Stimulated activated CD4-positive, alpha-beta T cell treated with anti-CD3 and anti-CD28 coated beads, TNF-alpha, amount 100 ng/mL, for 1 hour (primary cell): Measurements from ENCODE around the gene ATP6V0E1.

Experiments
- DNase-seq, 3 donors: peaks; one replicate each; pipeline ENCODE4 v3.0.0-alpha.2; 2020; ENCODE audit warnings: low read depth in 3 of 3, low spot score in 1 of 3

The ATP6V0E1 gene

DNA sequence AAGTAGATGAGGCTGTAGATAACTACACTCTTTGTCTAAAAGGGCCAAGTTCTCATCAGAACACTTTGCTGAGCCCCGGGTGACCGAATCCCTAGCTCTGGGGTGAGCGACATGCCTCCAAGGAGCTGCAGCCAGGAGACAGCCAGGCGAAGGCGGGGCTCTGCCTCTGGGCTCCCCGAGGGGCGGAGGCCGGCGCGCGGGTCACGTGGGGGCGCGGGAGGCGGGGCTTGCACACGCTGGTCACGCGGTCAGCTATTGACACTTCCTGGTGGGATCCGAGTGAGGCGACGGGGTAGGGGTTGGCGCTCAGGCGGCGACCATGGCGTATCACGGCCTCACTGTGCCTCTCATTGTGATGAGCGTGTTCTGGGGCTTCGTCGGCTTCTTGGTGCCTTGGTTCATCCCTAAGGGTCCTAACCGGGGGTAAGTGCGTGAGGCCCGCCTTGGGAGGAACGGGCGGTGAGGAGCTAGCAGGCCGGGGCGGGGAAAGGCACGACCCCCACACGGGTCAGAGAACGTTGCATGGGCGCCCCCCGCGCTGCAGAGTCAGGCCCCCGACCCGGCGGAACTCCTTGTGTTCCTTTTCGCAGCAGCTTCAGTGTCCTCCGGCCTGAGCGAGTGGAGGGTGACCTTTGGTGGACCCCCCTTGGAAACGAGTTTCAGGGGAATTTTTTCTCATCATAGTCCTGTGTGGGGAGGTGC lies at the start of gene ATP6V0E1:
TSS of gene ATP6V0E1 (plus strand) at position 230 of the 702 bp plus-strand sequence. CDS start at position 320, 90 bp downstream.
- peak; percentile 73 to 94 (median 82) for DNase-seq

- no peak for DNase-seq
Measured at GRCh38 chr5:172935096-172935495, 48.5 kb upstream of the ATP6V0E1 start.

DNA sequence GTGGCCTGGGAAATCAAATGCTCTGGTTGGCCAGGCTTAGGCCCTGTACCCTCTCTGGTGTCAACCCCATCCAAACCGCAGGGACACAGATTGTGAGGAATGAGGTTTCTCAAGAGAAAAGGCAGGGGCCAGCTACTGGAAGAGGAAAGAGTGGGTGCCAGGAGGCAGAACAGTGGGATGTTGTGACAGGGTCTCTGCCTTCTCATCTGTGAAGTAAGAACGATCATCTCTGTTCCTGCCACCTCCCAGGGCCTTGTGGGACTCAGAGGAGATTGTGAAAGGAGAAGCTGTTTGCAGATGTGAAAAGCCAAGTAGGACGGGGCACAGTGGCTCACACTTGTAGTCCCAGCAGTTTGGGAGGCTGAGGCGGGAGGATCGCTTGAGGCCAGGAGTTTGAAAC lies 47.2 kb upstream of the ATP6V0E1 start:
- no peak for DNase-seq

DNA sequence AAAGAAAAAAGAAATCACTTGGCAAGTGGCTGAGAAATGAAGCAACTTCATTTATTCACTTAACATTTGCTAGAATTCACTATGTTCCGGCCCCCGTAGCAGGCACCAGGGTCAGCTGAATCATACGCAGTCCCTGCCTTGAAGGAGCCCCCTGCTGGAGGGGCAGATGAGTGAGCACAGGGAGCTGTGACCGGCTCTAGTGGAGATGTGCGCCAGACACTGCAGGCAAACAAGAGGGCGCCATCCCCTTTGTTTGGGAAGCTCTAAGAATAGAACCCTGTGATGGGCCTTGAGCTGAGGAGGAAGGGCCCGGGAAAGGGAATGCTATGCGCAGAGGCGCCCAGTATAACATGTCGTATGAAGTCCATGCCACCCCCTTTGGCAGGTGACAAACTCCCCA lies 44.5 kb upstream of the ATP6V0E1 start:
- no peak for DNase-seq

- DNase-seq = no peak
Measured at GRCh38 chr5:172939611-172940267, 43.8 kb upstream of the ATP6V0E1 start.

- DNase-seq = no peak
Measured at GRCh38 chr5:172940268-172941066, 43.1 kb upstream of the ATP6V0E1 start.

- DNase-seq = no peak
Measured at GRCh38 chr5:172941067-172941516, 42.5 kb upstream of the ATP6V0E1 start.

DNA sequence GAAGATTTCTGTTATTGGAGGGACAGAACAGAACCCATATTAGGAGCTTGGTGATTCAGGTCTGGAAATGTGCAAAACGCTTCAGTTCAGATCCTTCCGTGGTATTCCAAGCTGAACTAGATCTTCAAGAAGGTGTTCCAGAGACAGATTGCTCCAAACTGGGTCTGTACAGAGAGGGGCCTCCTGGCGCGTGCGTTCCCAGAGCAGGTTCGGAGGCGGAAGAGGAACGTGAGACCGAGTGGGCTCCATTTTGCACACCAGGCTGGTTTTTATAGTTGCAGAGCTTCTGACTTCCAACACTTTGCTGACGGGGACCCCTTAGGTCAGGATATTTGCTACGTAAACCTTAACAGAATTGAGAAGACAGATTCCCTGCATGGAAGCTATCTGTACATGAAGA lies 41.0 kb upstream of the ATP6V0E1 start:
- DNase-seq = no peak

- DNase-seq = no peak
Measured at GRCh38 chr5:172943283-172943841, 40.2 kb upstream of the ATP6V0E1 start.

DNA sequence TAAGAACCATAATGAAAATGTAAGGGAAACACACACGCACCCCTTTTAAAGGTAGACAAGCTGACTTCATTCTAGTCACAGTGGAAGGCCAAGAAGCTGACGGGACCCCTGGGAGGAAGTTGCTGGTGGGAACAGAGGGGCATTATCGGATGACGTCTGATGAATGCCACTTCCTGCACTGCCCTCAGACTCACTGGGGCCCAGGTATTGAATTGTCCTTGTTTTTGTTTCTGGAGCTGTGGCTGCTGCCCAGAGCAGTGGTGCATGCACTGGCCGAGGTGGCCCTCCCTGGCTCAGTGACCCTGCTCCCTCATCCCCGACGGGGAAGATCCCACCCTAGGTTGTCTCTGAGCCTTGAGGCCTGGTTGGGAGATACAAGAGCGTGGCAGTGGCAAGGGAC lies 39.7 kb upstream of the ATP6V0E1 start:
- DNase-seq = no peak

DNA sequence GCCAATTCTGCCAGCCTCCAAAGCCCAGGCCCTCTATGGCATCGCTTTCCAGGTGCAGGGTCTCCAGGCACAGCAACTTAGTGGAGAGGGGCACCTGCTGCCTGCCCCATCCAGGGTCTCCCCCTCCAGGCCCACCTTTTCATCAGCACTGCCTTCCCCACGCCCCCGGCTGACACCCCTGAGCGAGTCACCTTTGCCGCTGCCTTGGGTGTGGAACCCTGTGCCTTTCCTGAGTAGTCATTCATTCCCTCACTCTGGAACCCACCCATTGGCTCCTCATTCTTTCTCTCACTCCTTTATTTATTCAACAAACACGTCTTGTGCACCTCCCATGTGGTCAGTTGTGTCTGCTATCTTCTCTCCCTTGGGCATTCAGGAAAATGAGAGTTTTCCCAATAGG lies 38.8 kb upstream of the ATP6V0E1 start:
- DNase-seq = no peak

DNA sequence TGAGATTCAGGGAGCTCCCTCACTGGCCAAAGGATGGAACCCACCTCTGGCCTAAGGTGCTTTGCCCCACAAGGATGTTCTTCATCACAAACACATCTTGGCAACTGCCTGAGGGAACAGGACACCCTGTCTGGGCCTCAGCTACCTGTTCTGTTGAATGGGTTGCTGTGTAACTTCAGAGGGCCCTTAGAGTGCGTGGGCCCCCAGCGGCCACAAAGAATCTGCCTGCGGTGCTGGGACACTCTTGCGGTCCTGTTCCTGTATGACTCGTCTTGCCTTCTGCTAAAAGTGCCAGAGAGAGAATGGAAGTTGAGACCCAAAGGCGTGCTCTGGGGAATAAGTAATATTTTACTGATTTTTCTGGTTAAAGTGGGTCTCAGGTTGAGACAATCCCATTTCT lies 38.4 kb upstream of the ATP6V0E1 start:
- DNase-seq = no peak

DNA sequence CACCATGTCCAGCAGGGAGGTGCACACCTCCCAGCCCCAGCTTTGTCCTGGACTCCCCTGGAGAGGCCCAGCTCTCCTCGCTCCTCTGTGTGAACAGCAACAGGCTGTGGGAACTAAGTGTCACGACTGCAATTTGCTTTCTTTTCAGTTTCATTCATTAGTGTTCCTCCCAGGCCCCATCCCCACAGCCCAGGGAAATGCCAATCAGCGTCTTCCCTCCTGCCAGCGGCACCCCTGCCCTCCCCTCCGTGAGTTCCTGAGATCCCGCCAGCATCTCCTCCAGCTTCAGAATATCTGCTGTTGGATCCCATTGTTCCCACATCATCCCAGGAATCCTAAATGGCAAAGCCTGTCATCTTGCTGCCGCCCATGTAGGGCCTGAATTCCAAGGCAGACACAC lies 37.4 kb upstream of the ATP6V0E1 start:
- DNase-seq = no peak

DNA sequence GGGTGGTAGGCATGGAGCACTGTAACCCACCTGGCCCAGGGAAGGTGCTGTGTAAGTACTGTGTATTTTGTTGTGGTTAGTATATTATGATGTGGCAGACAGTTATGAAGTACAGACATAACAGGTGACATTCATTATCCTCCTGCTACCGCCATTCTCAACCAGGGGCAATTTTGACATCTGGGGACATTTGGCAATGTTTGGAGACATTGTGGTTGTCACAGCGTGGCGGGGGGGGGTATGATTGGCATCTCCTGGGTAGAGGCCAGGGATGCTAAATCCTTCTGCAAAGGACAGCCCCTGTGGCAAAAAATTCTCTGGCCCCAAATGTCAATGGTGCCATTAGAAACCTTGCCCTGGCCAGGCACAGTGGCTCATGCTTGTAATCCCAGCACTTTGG lies 34.1 kb upstream of the ATP6V0E1 start:
- DNase-seq = no peak

GRCh38 chr5:172950176-172950965 lies 33.2 kb upstream of the ATP6V0E1 start:
- no peak for DNase-seq

GRCh38 chr5:172951371-172952033 lies 32.1 kb upstream of the ATP6V0E1 start:
- no peak for DNase-seq

GRCh38 chr5:172952034-172952511 lies 31.5 kb upstream of the ATP6V0E1 start:
- DNase-seq = no peak

- no peak for DNase-seq
Measured at GRCh38 chr5:172953776-172954675, 29.5 kb upstream of the ATP6V0E1 start.

GRCh38 chr5:172954751-172955159 lies 28.8 kb upstream of the ATP6V0E1 start:
- DNase-seq = no peak
